ENCODE measurements around the gene NASP.

Gene NASP

DNA sequence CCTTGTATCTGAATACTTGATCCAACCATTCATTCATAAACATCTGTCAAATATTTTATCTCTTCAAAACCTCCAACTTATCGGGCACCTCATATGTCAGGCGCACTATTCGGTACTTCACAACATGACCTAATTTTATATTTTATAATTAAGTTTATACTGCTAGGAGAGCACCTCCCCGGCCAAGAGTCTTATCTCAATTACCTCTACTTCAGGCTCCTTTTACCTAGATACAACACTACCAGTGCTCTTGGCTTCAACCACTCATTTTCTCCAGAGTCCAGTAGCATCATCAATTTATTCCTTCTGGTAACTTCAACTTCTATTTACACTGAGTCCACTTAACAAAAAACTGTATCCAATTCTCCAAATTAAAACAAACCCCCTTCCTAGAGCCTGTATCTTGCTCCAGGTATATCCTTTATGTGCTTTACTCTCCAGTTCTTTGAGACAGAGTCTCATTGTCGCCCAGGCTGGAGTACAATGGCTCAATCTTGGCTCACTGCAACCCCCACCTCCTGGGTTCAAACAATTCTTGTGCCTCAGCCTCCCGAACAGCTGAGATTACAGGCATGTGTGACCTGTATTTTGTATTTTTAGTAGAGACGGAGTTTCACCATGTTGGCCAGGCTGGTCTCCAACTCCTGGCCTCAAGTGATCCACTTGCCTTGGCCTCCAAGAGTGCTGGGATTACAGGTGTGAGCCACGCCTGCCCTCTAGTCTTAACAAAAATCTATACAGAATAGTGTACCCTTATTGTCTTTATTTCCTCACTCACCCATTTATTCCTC is 83.7 kb downstream of the NASP start:
- DNase-seq (ENCODE audit: low read depth in 2 of 2) = no peak
